Natural killer cell (primary cell): ENCODE results near the gene EIF4EBP2. TPM values are rescaled to one million over a fixed set of nuclear protein-coding genes. Genes with fewer than 3 reads are reported as not detected.

Experiments
- ATAC-seq, 3 donors: fragments of 150-1000 bp in 2 of 3; fragments of 200-7000 bp in 1 of 3; cut with Tn5 transposase; 1 replicate in 1 of 3; 2 replicates in 2 of 3; pipeline ENCODE4 v1.10.0; 2021; ENCODE audit warnings: mild to moderate bottlenecking in 2 of 3, moderate library complexity in 2 of 3
- DNase-seq, 2 donors: peaks; one replicate each; pipeline versions ENCODE4 v3.0.0 to v3.0.0-alpha.2; 2013 to 2021; ENCODE audit warnings: mixed read lengths in 1 of 2
- H3K27ac ChIP-seq: one replicate; pipeline ENCODE4 v1.5.1; 2013; ENCODE audit warnings: mild to moderate bottlenecking, low read length
- H3K27me3 ChIP-seq: one replicate; pipeline ENCODE4 v1.6.1; 2013; ENCODE audit warnings: low read length; ENCODE audit not compliant: control insufficient read depth, insufficient read depth
- H3K36me3 ChIP-seq: one replicate; pipeline ENCODE4 v1.6.1; 2013; ENCODE audit warnings: low read length; ENCODE audit not compliant: control insufficient read depth, insufficient read depth
- H3K4me1 ChIP-seq: one replicate; pipeline ENCODE4 v1.6.1; 2013; ENCODE audit warnings: low read length; ENCODE audit not compliant: control insufficient read depth, insufficient read depth
- H3K4me3 ChIP-seq: one replicate; pipeline ENCODE4 v1.5.1; 2013; ENCODE audit warnings: low read length
- H3K9me3 ChIP-seq: one replicate; pipeline ENCODE4 v1.6.1; 2013; ENCODE audit warnings: low read length; ENCODE audit not compliant: control insufficient read depth, insufficient read depth
- H3K27ac Mint-ChIP-seq, 2 donors: one replicate each; pipeline ENCODE4 v1.8.0; 2022; ENCODE audit warnings: mild to moderate bottlenecking in 2 of 2, mixed read lengths in 2 of 2, moderate library complexity in 1 of 2
- H3K27me3 Mint-ChIP-seq, 2 donors: one replicate each; pipeline ENCODE4 v1.8.0; 2022; ENCODE audit warnings: low read depth in 2 of 2, mixed read lengths in 2 of 2
- H3K36me3 Mint-ChIP-seq: one replicate; pipeline ENCODE4 v1.8.0; 2022; ENCODE audit warnings: mixed read lengths
- H3K4me1 Mint-ChIP-seq, 2 donors: one replicate each; pipeline ENCODE4 v1.8.0; 2022; ENCODE audit warnings: mixed read lengths in 2 of 2
- H3K4me3 Mint-ChIP-seq: one replicate; pipeline ENCODE4 v1.8.0; 2022; ENCODE audit warnings: mild to moderate bottlenecking, moderate library complexity, mixed read lengths
- H3K9me3 Mint-ChIP-seq, 2 donors: one replicate each; pipeline ENCODE4 v1.8.0; 2022; ENCODE audit warnings: mixed read lengths in 2 of 2
- CTCF ChIP-seq: fragments of 200-600 bp; IDR thresholded peaks from one replicate; pipeline ENCODE4 v1.8.0; 2022; ENCODE audit warnings: antibody characterized with exemption
- WGBS: methylation state at CpG from one replicate; pipeline ENCODE4 v1.1.7; 2013; ENCODE audit warnings: missing lambda C conversion rate; ENCODE audit not compliant: insufficient coverage; 5-methylcytosine and 5-hydroxymethylcytosine counted together
- intact Hi-C: fragments of 100-400 bp; cut with micrococcal nuclease; formaldehyde crosslinking; loops from one replicate; pipeline ENCODE4 v1.14.2; 2022
- total RNA-seq, 4 donors: library from RNA; stranded (reverse); fragments of 120-200 nt in 1 of 4; gene quantifications; one replicate each; pipeline versions ENCODE4 v1.2.3 to v1.2.4, GENCODE V29; 2013 to 2022

Gene EIF4EBP2
- total RNA-seq, 3 donors from 2014 or later (not counting 1 experiment from before 2014, with no cell fraction given) = 60.6 to 71.6 (median 71.1) TPM

GRCh38 chr10:70404787-70405036 lies 767 bp downstream of the EIF4EBP2 start:
- Mint-ChIP-seq H3K36me3 (no peaks in the 10 kb centered on the region), H3K4me3 (peak overlapping the region; percentile 95), H3K9me3 (no peaks in the 10 kb centered on the region), H3K27me3 (no peaks in the 10 kb centered on the region), H3K4me1 (peaks cover 41 to 42% of the 10 kb centered on the region in 2 donors), H3K27ac (peak overlapping the region; percentile 93 to 97)
- TF ChIP-seq CTCF = no peak
- WGBS = 0% methylated on average over 11 of the region's 11 CpGs
- Histone ChIP-seq H3K27ac (peak overlapping the region; percentile 54), H3K27me3 (no peaks in the 10 kb centered on the region), H3K9me3 (no peaks in the 10 kb centered on the region), H3K36me3 (no peaks in the 10 kb centered on the region), H3K4me1 (peaks cover 21% of the 10 kb centered on the region), H3K4me3 (peak overlapping the region; percentile 80)
- DNase-seq (no peak), ATAC-seq (no peak)
- intact Hi-C loops = loop anchor here (1.0 kb wide), 1 partner anchor 171 kb away; the partner anchor contains the start of gene PPA1

- peaks cover 21% of the 10 kb centered on the region for H3K4me1 ChIP-seq
- H3K9me3 ChIP-seq = no peaks in the 10 kb centered on the region
- peak overlapping the region; percentile 80 for H3K4me3 ChIP-seq
- Mint-ChIP-seq H3K4me3 (peak overlapping the region; percentile 95), H3K27ac (peak overlapping the region; percentile 93 to 97), H3K27me3 (no peaks in the 10 kb centered on the region), H3K4me1 (peaks cover 45 to 46% of the 10 kb centered on the region in 2 donors), H3K36me3 (no peaks in the 10 kb centered on the region), H3K9me3 (no peaks in the 10 kb centered on the region)
- DNase-seq = peak in 1 of 2 donors; percentile 54
- peak overlapping the region; percentile 54 for H3K27ac ChIP-seq
- intact Hi-C loops = no loop called here
- peak; percentile 22 to 38 (median 35) for ATAC-seq
- H3K36me3 ChIP-seq = no peaks in the 10 kb centered on the region
- H3K27me3 ChIP-seq = no peaks in the 10 kb centered on the region
- 5% methylated on average over 18 of the region's 18 CpGs for WGBS
- no peak for TF ChIP-seq CTCF
Observed at GRCh38 chr10:70405037-70405824, 1.3 kb downstream of the EIF4EBP2 start.

GRCh38 chr10:70409772-70410171 lies 5.8 kb downstream of the EIF4EBP2 start:
- H3K36me3 ChIP-seq = peaks cover 3% of the 10 kb centered on the region
- intact Hi-C loops = no loop called here
- H3K27me3 ChIP-seq = no peaks in the 10 kb centered on the region
- Mint-ChIP-seq H3K36me3 (no peaks in the 10 kb centered on the region), H3K27ac (peak overlapping the region; percentile 14 to 40), H3K4me3 (no peak overlapping the region), H3K9me3 (no peaks in the 10 kb centered on the region), H3K27me3 (no peaks in the 10 kb centered on the region), H3K4me1 (peaks cover 67 to 71% of the 10 kb centered on the region in 2 donors)
- peaks cover 15% of the 10 kb centered on the region for H3K4me1 ChIP-seq
- no peak for DNase-seq
- 100% methylated on average over 2 of the region's 3 CpGs for WGBS
- no peak for TF ChIP-seq CTCF
- H3K9me3 ChIP-seq = no peaks in the 10 kb centered on the region
- no peak for ATAC-seq
- H3K27ac ChIP-seq = no peak overlapping the region
- no peak overlapping the region for H3K4me3 ChIP-seq

GRCh38 chr10:70410608-70411007 lies 6.7 kb downstream of the EIF4EBP2 start:
- DNase-seq (no peak), ATAC-seq (no peak)
- 33% methylated on average over 1 of the region's 1 CpG for WGBS
- Mint-ChIP-seq H3K9me3 (no peaks in the 10 kb centered on the region), H3K27ac (peak overlapping the region; percentile 14 to 39), H3K36me3 (no peaks in the 10 kb centered on the region), H3K4me1 (peaks cover 66 to 71% of the 10 kb centered on the region in 2 donors), H3K4me3 (no peak overlapping the region), H3K27me3 (no peaks in the 10 kb centered on the region)
- H3K4me1 ChIP-seq = peaks cover 7% of the 10 kb centered on the region
- H3K36me3 ChIP-seq = peaks cover 3% of the 10 kb centered on the region
- H3K27ac ChIP-seq = no peak overlapping the region
- intact Hi-C loops = no loop called here
- H3K27me3 ChIP-seq = no peaks in the 10 kb centered on the region
- H3K9me3 ChIP-seq = no peaks in the 10 kb centered on the region
- H3K4me3 ChIP-seq = no peak overlapping the region
- TF ChIP-seq CTCF = no peak
